Left lung (tissue), 10 donors: ENCODE data around the gene CLVS2. TPM values are rescaled to one million over a fixed set of nuclear protein-coding genes. Genes with fewer than 3 reads are reported as not detected.

Source experiments
- ATAC-seq: fragments of 200-7000 bp; cut with Tn5 transposase; one replicate; pipeline ENCODE4 v1.9.1; 2020; ENCODE audit warnings: moderate library complexity
- DNase-seq, 4 donors: peaks; one replicate each; pipeline ENCODE4 v3.0.0-alpha.2; 2013 to 2020
- H3K27ac ChIP-seq, 2 donors: fragments of 200-600 bp; sonication (generic) in 1 of 2; one replicate each; pipeline versions ENCODE4 v1.5.0 to v1.8.0; 2020 to 2021
- H3K27me3 ChIP-seq, 2 donors: fragments of 200-600 bp; sonication (generic) in 1 of 2; one replicate each; pipeline versions ENCODE4 v1.5.0 to v1.8.0; 2020 to 2021
- H3K36me3 ChIP-seq, 2 donors: fragments of 200-600 bp; sonication (generic) in 1 of 2; one replicate each; pipeline versions ENCODE4 v1.5.0 to v1.8.0; 2020 to 2021
- H3K4me1 ChIP-seq, 2 donors: fragments of 200-600 bp; one replicate each; pipeline ENCODE4 v1.8.0; 2021
- H3K4me3 ChIP-seq, 2 donors: fragments of 200-600 bp; sonication (generic) in 1 of 2; one replicate each; pipeline versions ENCODE4 v1.5.0 to v1.8.0; 2020 to 2021; ENCODE audit warnings: mild to moderate bottlenecking in 1 of 2
- H3K9me3 ChIP-seq, 2 donors: fragments of 200-600 bp; sonication (generic) in 1 of 2; one replicate each; pipeline versions ENCODE4 v1.5.0 to v1.8.0; 2020 to 2021
- CTCF ChIP-seq, 2 donors: fragments of 200-600 bp; sonication (generic) in 1 of 2; IDR thresholded peaks; one replicate each; pipeline versions ENCODE4 v1.5.0 to v1.8.0; 2021; ENCODE audit warnings: antibody characterized with exemption in 2 of 2
- intact Hi-C, 2 donors: fragments of 100-400 bp; cut with DNase I; formaldehyde crosslinking; loops; one replicate each; pipeline versions ENCODE4 v1.11.2 to v1.14.2; 2022
- polyA plus RNA-seq, 6 donors: library from polyadenylated mRNA; unstranded; fragments of 120-200 nt; gene quantifications; one replicate each; pipeline ENCODE4 v1.2.1, GENCODE V29; 2013; ENCODE audit not compliant: insufficient read length in 6 of 6
- total RNA-seq, 2 donors: library from RNA; stranded (reverse); fragmentation: NEBNext Ultra II Directional; extraction: Animal tissue kit (Norgen Biotek cat#: 25700); gene quantifications; one replicate each; pipeline ENCODE4 v1.2.1, GENCODE V29; 2021
- donor health status: DM: no; HTN: yes; CAD: no.
- donor health status: DM: no; HTN: no; CAD: no.

Gene CLVS2
- total and polyA plus RNA-seq, 8 donors = 0.16 to 0.78 (median 0.24) TPM; not detected in 2

GRCh38 chr6:122962000-122962624 lies 33.9 kb upstream of the CLVS2 start:
- intact Hi-C loops = no loop called here
- no peak for DNase-seq
- no peak overlapping the region for H3K27ac ChIP-seq
- ATAC-seq = no peak
- no peak overlapping the region for H3K4me3 ChIP-seq
- H3K27me3 ChIP-seq = no peaks in the 10 kb centered on the region
- peaks cover 0 to 19% of the 10 kb centered on the region in 2 donors for H3K9me3 ChIP-seq
- TF ChIP-seq CTCF (IDR thresholded peaks at IDR 0.05) = no peak
- H3K4me1 ChIP-seq = no peaks in the 10 kb centered on the region
- no peaks in the 10 kb centered on the region for H3K36me3 ChIP-seq

GRCh38 chr6:122969999-122970533 lies 26.0 kb upstream of the CLVS2 start:
- intact Hi-C loops = no loop called here
- Histone ChIP-seq H3K36me3 (no peaks in the 10 kb centered on the region), H3K9me3 (no peaks in the 10 kb centered on the region), H3K27me3 (no peaks in the 10 kb centered on the region), H3K4me1 (no peaks in the 10 kb centered on the region), H3K4me3 (no peak overlapping the region), H3K27ac (no peak overlapping the region)
- no peak for TF ChIP-seq CTCF (IDR thresholded peaks at IDR 0.05)
- DNase-seq (no peak), ATAC-seq (no peak)

GRCh38 chr6:122977180-122977579 lies 18.9 kb upstream of the CLVS2 start:
- H3K27ac ChIP-seq = no peak overlapping the region
- ATAC-seq (no peak), DNase-seq (no peak)
- H3K27me3 ChIP-seq = no peaks in the 10 kb centered on the region
- H3K4me1 ChIP-seq = no peaks in the 10 kb centered on the region
- H3K9me3 ChIP-seq = no peaks in the 10 kb centered on the region
- H3K4me3 ChIP-seq = no peak overlapping the region
- intact Hi-C loops = no loop called here
- no peaks in the 10 kb centered on the region for H3K36me3 ChIP-seq
- no peak for TF ChIP-seq CTCF (IDR thresholded peaks at IDR 0.05)

- H3K4me3 ChIP-seq = no peak overlapping the region
- no peaks in the 10 kb centered on the region for H3K36me3 ChIP-seq
- TF ChIP-seq CTCF (IDR thresholded peaks at IDR 0.05) = no peak
- no peak overlapping the region for H3K27ac ChIP-seq
- peaks cover 0 to 11% of the 10 kb centered on the region in 2 donors for H3K9me3 ChIP-seq
- ATAC-seq = no peak
- no peaks in the 10 kb centered on the region for H3K4me1 ChIP-seq
- no peak for DNase-seq
- intact Hi-C loops = no loop called here
- no peaks in the 10 kb centered on the region for H3K27me3 ChIP-seq
Measured at GRCh38 chr6:122984393-122984792, 11.6 kb upstream of the CLVS2 start.

- H3K36me3 ChIP-seq = no peaks in the 10 kb centered on the region
- intact Hi-C loops = no loop called here
- peaks cover 0 to 6% of the 10 kb centered on the region in 2 donors for H3K4me1 ChIP-seq
- no peak for TF ChIP-seq CTCF (IDR thresholded peaks at IDR 0.05)
- DNase-seq = no peak
- H3K9me3 ChIP-seq = peaks cover 0 to 2% of the 10 kb centered on the region in 2 donors
- peaks cover 44 to 74% of the 10 kb centered on the region in 2 donors for H3K27me3 ChIP-seq
- no peak overlapping the region for H3K4me3 ChIP-seq
- no peak for ATAC-seq
- H3K27ac ChIP-seq = no peak overlapping the region
Measured at GRCh38 chr6:122994256-122994655, 1.8 kb upstream of the CLVS2 start.
